NCI-H526 treated with DMSO at 0.1 percent for 48 hours (cell line): Measurements from ENCODE around the gene COBLL1.
"Not testable (repeated sequence)": the region's sequence is repeated elsewhere in the genome, so short reads cannot be mapped to it uniquely, and the experiment has no call there.

Experiments used
- DNase-seq: peaks from one replicate; lab custom pipeline; 2025; lab: John Stamatoyannopoulos, UW

The COBLL1 gene

DNA sequence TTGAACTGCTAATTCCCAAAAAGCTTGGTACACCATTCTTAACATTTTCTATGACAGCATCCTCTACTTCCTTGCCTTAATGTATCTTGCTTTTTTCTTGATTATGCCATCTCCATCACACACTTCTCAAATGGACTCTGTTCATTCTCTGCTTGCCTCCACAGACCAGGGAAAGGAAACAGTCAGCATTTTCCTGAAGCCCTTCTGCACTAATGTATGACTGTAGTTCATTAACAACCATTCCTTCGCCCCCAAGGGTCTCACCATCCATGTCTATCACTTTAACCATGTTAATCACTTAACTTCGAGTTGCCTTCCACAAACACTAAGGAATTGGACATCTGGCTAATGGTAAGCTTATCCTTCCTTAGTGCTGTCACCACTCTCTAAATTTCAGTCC is 54.8 kb downstream of the COBLL1 start:
- DNase-seq: no peak

DNA sequence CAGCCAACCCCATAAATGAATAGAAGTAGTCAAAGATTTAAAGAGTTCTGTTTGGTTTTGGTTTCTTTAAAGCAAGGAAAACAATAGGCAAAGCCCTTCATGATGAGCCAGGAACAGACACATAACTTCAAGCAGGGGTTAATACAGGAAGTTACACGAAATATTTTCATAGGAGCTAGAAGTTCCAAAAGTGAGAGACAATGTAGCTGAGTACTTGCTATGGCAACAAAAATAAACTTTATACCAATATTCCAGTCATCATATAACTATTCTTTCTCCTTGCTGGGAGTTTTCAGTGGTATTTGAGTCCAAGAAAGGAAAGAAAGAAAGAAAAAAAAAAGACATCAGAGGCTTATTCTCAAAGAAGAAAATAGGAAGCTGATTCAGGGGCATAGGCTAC is 56.2 kb downstream of the COBLL1 start:
- no peak for DNase-seq

DNA sequence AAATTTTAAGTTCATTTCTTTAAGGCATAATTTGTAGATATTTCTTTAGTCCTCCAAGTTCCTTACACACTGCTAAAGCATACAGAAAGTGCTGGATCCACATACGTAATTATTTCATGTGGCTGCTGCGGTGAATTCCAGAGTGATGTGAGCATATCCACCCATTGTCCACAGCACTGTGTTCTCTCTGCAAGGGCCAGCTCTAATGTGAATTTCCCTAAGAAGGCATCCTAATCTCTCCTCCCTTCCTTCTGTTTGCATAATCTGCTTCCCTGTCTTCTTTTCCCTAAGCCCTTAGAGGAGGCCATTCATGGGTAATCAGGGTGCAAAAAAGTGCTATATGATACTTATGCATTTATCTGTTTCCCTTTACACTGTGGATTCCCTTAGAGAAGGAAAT is 57.2 kb downstream of the COBLL1 start:
- DNase-seq: no peak

DNA sequence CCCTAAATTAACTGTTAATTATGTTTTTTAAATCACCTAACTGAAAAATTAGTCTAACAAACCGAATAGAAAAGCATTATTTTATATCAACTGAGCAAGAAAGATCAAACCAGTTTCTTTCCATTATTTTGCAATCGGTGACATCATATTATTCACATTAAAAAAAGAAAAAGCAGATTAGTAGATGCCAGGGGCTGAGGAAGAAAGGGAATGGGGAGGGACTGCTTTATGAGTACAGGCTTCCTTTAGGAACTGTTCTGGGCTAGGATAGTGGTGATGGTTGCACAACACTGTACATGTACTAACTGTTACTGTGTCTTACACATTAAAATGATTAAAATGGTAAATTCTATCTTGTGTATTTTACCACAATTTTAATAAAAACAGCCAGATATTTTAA is 59.3 kb downstream of the COBLL1 start:
- no peak for DNase-seq

DNA sequence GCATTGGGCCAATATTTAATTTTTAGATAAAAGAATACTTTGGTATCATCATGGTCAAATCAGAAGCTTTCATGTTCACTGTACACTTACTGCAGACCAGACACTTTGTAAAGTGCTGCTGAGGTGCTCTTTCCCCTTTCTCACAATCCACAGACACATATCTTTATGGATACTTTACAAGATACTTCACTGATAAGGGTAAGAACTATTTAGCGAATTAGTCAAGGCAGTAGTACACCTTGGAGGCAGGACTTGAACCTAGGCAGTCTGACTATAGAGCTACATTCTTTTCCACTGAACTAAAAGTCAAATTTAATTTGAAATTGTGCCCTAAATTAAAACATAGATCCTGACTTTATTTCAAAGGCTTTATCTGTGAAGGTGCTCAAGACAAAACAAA is 60.2 kb downstream of the COBLL1 start:
- DNase-seq: no peak

DNA sequence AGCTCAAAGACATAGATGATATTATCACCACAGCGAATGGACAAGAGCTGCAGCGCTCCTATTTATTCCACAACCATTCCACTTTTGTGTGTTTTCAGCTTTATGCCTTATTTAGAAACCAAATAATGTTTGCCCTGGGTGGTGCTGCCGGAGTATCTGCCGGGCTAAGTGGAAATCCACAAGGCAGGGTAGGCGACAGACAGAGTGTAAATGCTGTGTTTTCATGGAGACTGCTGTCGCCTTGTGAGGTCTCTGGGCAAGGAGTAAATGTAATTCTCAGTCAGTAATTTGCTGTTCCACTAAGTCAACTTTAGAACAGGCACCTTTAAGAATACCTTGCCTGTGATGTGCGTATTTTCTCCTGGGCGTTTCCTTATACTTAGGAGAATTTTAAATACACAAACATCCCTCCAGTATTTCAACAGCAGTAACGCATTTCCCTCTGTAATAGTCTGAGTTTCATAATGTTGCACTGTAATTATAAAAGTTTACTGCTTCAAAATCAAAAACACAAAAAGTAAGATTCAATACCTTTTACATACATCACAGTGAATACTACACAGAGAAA is 60.9 kb downstream of the COBLL1 start:
- no peak for DNase-seq

DNA sequence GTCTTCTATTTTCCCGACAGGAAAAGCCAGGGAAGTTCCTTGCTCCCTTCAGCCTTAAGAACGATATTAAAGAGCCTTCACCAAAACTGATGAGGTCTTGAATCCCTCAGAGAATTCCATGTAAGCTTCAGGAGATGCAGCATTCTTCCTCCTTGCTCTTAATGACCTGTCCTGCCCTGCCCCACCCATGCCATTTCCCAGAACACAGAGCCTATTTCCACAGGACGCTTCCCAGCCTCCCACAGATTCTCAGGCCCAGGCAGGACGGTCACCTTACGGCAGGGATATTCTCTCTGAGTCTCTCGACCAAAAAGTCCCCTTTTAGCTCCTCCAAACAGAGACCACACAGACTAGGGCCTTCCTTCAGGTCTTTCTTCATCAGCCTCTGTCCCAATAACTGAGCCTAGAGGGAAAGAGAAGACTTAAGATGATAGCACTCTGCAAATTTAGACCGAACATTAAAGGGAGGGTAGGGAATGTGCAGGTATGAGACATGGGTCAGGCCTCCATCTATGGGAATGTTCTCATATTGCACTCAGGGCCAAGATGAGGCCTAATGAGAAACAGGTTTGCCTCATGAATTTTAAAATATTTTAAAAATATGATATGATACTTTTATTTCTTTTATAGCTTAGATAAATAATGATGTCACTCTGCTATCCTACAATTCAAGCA is 62.1 kb downstream of the COBLL1 start:
- no peak for DNase-seq

DNA sequence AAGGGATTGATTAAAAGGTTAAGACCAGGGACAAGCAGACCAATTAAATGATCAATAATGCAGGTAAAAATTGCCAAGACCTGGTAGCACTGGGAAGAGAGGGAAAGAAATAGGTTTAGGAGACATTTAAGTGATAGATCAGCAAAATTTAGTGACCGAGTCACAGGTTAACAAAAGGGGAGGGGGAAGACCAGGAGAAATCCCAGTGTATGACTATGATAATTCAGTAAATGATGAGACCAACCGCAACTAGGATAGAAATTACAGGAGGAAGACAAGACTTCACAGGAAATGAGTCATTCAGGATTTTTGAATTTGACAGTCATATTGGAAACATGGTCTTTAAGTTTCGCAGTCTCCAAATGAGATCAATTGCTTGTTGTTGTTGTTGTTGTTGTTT is 62.9 kb downstream of the COBLL1 start:
- DNase-seq: no peak

DNA sequence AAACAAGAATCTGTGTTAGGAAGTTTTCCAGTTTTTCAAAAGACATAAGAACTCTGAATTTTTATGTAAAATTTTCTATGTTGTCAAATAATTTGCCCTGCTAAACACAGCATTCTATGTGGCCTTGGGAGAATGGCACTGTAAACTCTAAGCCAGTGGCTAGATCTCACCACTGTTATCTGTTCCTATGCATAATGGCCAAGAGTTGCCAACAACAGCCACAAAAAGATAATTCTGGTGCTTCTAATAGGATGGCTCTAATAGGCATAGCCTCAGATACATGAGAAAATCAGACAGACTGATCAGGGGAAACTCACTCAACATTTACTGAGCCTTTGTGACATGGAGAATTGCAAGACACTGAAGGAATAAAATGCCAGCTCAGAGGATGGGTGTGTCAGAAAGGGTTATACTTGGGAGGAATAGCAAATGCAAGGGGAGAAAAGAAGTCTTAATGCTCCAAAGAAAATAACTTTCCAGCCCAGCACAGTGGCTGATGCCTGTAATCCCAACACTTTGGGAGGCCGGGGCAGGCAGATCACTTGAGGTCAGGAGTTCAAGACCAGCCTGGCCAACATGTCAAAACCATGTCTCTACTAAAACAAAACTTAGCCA is 63.7 kb downstream of the COBLL1 start:
- no peak for DNase-seq

DNA sequence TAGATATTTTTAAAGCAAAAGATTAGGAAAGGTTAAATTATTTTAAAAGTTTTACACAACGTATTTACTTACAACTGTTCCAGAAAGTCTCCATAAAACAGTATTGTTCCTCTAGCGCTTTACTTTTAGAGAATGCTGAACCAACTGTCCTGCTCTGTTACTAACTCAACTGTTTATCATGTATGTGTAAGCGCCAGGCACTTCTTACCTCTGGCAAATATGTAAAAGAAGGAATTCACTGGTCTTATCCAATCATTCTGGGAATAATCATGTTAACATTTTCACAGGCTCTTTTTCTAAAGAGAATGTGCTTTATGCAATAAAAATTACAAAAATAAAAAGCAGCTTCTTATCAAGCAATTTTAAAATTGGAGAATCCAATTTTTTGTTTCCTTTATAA is 68.0 kb downstream of the COBLL1 start:
- no peak for DNase-seq

DNA sequence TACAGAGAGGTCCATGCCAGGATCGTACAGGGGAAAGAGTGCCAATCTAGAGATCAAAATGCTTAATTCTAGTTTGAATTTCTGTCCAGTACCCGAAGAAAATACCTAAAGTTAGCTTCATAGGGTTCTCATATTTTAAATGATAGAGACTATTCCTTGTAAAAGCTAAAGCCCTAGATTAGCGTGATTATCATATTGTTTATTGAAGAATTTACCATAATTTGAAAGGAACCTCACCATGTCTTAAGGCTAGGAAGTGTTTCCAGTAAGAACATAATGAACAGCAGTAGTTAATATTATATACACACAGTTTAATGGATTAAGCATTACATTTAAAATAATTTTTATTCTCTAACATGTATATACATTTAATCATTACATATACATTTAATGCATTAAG is 68.5 kb downstream of the COBLL1 start:
- no peak for DNase-seq

DNA sequence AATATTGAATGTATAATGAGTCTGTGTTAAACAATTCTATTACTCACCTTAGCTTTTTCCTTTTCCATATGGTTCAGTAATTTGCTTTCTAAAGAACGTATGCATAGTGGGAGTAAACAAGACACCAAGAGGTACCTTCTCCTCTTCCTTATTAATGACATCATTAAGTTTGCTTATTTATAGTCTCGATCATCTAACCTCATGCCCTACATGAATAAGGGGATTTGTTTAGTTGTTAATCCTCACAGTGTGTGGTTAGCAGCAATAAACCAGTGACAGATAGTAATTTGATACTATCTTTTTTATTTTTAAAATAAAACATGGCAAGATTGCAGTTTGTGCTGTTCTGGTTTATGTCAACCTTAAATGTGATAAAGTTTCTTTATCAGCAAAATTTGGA is 69.7 kb downstream of the COBLL1 start:
- no peak for DNase-seq

DNA sequence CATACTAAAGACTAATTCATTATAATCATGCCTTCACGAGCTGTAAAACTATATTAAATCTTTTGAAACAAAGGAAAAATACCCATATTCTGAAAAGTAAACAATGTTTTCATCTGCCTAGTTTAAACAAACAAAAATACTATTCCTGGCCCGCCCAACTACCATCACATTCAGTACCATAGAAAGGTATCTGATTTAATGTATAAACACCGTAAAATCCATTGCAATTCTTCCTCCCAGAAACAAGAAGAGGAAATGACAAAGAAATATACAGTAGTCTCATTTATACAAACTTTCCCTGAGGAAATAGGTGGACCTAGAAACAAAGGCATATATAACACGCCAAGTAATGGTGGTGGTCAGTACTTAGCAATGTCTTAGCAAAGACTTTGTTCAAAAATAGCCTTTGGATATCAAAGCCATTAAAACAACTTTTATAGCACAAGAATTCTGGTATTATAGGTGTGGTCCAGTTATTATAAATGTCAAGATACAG is 71.2 kb downstream of the COBLL1 start:
- no peak for DNase-seq

DNA sequence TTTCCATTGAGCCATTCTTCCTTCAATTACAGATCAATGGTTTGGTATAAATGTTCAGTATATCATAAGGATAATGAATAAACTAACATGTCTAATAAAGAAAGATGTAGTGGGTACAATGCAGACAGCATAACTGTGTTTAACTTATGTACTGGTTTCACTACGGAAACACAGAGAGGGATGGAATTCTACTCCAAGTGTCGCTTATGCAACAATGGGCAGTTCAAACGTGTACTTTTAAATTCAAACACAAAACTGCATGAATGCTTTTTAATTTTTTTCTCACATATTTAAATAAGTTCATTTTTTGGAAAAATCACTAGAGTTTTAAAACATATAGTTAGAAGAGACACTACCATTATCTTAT is 74.7 kb downstream of the COBLL1 start:
- no peak for DNase-seq

DNA sequence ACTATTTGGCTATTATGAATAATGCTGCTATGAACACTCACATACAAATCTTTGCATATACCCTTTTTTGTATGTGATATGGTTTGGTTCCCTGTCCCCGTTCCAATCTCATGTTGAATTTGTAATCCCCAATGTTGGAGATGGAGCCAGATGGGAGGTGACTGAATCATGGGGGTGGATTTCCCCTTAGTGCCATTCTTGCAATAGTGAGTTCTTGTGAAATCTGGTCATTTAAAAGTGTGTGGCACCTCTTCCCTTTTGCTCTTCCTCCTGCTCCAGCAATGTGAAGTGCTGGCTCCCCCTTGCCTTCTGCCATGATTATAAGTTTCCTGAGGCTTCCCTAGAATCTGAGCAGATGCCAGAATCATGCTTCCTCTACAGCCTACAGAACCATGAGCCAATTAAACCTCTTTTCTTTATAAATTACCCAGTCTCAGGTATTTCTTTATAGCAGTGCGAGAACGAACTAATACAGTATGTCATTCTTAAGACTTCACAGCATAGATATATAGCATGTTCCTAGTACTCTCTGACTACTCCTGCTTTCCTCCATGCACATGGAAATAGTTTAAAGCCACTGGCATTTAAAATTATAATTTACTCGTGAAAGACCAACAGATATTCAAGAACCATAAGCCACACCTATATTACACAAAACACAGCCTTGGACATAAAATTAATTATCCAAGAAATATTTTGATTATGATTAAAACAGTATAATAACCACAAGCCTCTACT is 75.2 kb downstream of the COBLL1 start:
- DNase-seq: no peak

DNA sequence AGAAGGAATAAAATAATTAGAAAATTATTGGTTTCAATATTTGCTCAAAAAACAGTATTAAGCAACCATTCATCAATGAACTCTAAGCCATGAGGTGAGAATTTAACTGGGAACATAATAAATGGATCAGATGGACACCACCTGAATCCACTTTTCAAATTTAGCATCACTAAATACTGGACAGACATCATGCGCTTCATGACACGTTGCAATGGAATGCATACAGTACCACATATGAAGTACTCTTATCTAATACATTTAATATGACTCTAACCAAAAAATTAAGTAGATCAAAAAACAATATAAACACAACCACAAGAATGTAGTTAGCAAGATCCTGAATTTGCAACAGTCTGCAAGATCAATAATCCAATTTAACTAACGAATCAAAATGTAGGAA is 76.6 kb downstream of the COBLL1 start:
- DNase-seq: no peak

DNA sequence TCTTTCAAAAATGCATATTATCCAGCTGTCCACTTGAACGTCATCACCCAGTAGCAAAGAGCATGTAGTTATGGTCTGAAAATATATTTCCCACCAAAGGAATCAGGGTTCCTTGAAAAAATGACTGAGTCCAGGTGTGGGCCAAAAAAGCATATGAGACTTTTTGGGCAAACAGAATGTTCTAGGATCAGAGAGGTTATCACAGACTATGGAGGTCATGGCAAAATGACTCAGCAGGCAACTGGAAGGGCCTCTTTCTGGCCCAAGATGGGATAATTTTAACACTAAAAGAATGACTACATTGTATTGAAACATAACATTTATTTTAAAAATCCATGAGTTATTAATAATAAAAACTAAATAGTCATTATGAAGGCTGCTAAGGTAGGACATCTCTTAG is 77.1 kb downstream of the COBLL1 start:
- no peak for DNase-seq

DNA sequence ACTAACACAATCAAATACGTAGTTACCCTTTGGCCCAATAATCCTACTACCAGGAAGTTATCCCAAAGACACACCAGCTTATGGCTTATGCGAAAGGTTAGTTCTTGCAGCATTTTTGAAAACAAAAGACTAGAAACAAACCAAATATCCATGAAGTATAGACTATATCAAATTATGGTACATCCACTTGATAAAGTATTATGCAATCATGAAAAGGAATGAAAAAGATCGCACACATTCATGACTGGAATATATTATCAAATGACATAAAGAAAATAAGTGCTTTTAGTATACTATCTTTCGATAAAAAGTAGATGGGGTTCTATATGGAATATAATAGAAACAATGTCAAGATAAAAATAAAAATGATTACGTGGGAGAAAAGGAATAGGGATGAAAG is 78.2 kb downstream of the COBLL1 start:
- DNase-seq: no peak

DNA sequence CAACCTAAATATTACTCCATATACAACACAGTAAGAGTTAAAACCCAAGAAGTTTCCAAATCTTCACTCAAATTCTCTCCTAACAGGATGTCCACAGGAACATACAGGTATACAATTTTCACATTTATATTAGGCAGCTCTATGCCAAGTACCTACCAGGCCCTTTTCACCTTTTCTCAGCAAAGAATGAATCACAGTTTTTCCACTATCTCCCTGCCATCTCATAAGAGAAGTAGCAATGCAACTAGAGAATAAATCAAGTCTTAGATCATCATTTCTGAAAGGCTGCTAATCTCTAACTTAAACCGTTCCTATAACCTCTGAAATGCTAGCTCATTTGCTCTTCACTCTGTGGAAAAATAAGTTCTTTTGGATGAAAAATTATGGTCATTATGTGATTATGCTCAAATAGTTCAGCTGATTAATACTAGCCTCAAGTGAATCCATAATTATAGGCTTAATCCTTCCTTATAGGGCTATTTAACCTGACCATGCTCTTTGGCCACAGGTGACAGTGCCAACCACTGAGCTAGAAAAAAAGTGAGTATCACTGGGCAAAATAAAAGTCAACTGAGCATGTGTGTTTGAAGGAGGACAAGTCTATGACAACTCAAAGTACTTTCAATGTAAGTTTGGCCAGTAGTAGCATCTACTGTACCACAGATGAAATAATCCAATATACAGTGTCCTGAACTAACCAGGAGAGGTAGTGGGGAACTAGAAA is 79.7 kb downstream of the COBLL1 start:
- no peak for DNase-seq

DNA sequence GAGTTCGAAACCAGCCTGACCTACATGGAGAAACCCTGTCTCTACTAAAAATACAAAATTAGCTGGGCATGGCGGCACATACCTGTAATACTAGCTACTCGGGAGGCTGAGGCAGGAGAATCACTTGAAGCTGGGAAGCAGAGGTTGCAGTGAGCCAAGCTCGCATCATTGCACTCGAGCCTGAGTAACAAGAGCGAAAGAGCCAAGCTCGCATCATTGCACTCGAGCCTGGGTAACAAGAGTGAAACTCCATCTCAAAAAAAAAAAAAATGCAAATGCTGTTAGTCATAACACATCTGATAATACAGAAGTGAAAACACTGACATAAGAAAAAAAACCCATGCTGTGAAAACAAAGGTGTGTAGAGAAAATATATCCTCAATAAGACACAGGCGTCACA is 80.4 kb downstream of the COBLL1 start:
- DNase-seq: not testable (repeated sequence)

DNA sequence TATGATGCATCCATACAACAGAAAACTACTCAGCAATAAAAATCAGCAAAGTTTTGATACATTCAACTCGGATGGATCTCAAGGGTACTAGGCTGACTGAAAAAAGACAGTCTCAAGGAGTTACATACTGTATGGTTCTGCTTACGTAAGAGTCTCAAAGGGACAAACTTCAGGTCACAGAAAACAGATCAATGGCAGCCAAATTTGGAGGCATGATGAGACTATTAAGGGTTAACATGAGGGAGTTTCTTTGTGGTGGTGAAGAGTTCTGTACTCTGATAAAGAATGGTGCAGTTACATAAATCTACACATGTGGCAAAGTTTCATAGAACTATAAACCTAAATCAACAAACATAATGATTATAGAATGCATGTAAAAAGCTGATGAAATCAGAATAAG is 81.4 kb downstream of the COBLL1 start:
- no peak for DNase-seq

DNA sequence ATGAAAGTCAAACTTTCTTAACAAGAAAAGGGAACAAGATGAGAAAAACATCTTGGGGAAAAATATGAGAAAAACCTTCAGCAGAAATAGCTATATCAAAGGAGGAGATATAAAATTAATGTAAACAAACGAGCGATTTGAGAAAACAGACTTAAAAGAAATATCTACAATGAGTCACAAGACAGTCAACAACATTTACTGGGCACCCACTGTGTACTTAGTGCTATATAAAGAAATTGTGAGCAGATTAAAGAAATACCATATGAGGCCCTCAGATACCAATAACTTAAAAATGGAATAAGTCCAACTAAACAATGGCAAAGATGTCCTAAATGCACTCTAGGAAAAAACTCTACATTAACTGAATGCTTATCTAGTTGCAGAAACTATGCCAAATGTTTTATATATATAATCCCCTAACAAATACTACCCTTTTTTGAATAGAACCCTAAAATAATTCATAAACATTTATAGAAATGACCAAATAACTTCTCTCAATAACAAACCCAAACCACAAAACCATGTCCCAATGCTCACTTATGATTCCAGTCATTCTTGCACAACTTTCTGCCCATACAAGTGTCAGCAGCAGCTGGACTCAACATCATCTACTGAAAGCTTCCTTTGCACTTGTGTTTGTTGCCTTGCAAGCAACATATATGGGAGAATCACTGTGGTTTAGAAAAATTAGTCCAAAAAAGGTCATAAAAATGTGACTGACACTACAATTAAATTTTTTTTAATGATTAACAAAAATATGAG is 83.5 kb downstream of the COBLL1 start:
- no peak for DNase-seq
